Measurements from ENCODE around the gene DAGLA.

DAGLA gene

GRCh38 chr11:61765550-61766253 is 85.5 kb downstream of the DAGLA start:
- no peak for DNase-seq

GRCh38 chr11:61766353-61766841 is 86.2 kb downstream of the DAGLA start:
- no peak for DNase-seq

DNA sequence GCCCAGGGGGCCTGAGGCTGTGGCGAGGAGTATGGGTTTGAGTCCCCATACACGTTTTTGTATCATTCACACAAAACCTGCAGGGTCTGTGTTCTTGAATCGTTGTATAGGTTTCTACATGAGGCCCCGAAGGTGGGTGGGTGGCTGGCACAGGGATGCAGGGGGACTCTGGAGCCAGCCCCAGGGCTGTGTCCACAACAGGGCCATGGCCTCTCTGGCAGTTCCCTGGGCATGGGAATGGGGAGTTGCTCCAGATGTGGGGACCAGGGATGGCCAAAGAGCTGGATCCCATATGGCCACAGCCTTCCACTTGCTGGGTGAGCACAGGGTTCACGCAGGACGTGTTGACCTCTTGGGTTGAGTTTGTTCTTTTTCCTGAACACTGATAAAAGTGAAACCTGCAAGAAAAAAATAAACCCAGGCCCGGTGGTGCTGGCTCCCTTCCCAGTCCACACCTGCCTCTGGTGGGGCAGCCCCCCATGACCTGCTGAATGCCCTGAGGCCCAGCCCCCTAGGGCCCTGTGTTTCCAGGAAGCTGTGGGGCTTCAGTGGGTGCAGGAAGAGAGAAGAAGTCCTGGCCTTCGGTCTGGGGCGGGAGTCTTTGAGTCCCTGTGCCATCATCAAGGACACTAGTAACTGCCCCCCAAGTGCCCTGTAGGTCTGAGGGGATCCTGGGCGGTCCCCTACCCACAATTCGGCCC is 88.3 kb downstream of the DAGLA start:
- no peak for DNase-seq

DNA sequence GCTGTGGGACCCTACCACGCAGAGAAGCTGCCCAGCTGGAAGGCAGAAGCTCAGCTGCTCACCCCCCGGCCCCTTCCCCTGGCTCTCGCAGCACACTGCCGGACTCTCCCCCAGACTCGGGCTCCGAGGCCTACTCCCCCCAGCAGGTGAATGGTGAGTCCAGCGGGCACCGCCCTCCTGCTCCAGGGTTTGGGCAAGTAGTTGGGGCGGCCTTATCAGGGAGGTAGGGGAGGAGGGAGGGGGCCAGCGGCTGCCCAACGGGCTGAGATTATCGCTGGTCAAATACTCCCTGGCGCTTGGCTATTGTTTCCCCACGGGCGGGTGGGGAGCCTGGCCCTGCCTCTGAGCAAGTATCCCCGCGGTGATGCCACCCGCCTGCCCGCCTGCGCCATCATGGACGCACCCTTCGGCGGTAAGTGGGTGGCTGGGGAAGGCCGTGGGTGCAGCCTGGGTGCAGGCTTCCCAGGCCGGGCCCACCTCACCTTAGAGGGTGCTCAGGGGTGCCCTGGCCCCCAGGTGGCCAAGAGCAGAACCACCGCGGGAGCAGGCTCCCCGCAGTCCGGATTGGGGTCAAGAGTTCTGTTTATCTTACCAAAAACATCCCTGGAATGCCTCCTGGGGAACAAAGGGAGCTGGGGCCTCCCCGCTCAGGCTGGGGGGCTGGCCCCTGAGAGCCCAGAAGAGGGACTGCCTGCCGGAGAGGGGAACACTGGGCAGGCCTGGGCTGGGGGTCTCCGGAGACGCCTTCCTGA is 89.2 kb downstream of the DAGLA start:
- peak; percentile 64 for DNase-seq

- DNase-seq, result no peak
Observed at GRCh38 chr11:61769946-61770683, 89.9 kb downstream of the DAGLA start.

- no peak for DNase-seq
Observed at GRCh38 chr11:61771195-61771894, 91.2 kb downstream of the DAGLA start.

DNA sequence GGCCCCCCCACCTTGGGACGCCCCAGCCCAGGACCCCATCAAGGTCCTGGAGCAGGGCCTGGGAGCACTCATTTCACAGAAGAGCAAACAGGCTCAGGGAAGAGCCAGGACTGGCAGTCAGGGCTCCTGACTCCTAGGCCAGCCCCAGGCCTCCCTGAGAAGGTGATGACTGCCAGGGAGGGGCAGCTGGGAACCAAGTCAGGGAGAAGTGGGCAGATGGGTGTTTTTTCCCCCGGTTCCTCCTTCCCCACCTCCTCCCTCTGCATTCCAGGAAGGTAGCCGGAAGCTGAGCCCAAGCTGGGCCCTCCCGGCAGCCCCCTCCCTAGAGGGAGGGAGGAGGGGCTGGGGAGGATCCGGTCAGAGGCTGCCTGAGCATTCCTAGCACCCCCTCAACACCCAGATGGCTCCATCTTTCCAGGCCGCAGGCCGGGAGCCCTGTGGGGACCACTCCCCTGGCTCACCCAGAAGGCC is 91.8 kb downstream of the DAGLA start:
- peak; percentile 58 for DNase-seq

DNA sequence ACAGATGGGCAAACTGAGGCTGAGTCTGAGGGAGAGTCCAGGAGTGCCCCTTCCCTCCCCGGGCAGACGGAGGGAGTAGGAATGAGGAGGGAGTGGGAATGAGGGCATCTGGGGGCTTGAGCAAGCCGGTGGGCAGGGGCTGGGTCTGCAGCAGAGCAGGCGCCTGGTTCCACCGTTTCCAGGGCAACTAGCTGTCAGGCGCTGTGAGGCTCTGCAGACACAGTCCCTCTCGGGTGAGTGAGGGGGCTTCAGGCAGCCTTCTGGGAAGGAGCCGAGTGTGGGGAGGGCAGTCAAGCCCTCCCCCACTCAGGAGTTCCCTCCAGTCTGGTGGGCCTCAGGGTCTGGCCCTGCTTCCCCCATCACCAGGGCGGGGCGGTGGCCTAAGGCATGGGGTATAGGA is 93.2 kb downstream of the DAGLA start:
- peak; percentile 78 for DNase-seq

GRCh38 chr11:61773809-61774208 is 93.6 kb downstream of the DAGLA start:
- no peak for DNase-seq

DNA sequence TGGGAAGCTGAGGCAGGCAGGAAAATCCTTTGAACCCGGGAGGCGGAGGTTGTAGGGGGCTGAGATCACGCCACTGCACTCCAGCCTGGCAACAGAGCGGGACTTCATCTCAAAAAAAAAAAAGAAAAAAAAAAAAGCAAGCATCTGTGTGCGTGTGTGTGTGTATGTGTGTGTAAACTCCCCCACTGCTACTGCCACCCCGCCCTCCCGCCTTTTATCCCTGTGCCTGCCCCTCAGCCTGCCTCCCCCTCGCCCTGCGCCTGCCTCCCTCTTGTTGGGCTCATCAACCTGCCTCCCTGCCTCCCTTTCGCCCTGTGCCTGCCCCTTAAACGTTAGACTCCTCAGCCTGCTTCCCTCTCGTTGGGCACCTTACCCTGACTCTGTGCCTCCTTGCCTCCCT is 94.2 kb downstream of the DAGLA start:
- no peak for DNase-seq

DNA sequence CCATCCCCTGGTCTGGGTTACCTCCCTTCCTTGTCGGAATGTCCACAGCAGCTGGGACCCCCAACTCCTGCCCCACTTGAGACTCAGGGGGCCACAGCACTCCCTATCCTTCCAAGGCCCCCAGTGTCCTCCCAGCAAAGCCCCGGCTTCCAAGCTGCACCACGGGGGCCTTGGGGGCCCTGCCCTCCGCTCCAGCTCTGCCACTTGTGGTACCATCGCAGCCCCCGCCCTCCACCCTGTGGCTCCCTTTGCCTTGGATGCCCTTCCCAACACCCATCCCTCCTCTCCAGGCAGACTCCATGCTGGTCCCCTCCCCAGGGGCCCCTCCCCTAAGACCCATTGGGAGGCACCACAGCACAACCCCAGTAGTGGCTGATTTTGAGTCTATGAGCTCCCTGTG is 94.9 kb downstream of the DAGLA start:
- DNase-seq, result no peak

GRCh38 chr11:61775606-61776554 is 95.7 kb downstream of the DAGLA start:
- DNase-seq, result no peak

DNA sequence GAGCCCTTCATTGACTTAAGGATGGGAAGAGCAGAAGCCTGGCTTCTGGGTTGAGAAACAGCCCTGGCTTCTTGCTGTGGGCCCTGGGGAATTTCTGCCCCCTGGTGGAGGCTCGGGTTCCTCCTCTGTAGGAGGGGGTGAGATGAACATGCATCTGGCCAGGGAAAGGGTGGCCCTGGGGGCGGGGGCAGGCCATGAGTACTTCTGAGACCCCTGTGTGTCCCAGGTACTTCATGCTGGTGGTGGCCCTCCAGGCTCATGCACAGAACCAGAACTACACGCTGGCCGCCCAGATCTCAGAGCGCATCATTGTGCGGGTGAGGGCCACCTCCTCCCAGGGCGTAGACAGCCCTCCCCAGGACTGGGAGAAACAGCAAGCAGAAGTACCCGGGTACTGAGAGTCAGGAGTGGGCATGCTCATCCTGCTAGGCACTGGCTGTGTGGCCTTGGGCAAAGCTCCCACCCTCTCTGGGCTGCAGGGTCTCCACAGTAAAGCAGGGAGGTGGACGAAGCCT is 96.4 kb downstream of the DAGLA start:
- peak; percentile 65 for DNase-seq

GRCh38 chr11:61777234-61778090 is 97.3 kb downstream of the DAGLA start:
- DNase-seq, result peak; percentile 63

DNA sequence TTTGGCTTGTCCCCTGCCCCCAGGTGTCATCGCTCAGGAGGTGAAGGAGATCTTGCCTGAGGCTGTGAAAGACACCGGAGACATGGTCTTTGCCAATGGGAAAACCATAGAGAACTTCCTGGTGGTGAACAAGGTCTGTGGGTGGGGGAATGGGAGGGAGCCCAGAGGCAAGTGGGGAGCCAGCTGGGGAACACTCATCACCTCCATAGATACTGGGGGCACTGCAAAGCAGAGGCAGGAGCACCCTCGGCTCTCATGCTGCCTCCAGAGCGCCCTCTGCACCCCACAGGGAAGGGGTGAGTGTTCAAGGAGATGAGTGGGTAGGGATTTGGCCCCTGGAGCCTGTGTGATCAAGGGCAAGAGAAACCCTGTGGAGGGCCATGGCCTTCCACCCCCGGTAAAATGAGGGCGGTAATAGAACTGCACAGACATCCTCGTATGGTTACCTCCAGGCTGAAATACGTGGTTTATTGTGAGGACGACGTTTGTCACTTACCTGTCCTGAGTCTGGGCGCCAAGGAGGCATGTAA is 98.2 kb downstream of the DAGLA start:
- no peak for DNase-seq

- DNase-seq, result no peak
Observed at GRCh38 chr11:61778920-61779650, 98.9 kb downstream of the DAGLA start.

- no peak for DNase-seq
Observed at GRCh38 chr11:61779666-61780525, 99.7 kb downstream of the DAGLA start.

Measured in eye (tissue), 1 donor.